Trophoblast cell (in vitro differentiated cells and primary cell): Measurements from ENCODE around the gene FAU.
A peak's percentile ranks its signal among the peaks of the same experiment; 100 is the strongest.

Source experiments
- DNase-seq, 2 donors: peaks; one replicate each; pipeline ENCODE4 v3.0.0-alpha.2; 2016
- H2AFZ ChIP-seq: 2 replicates; pipeline ENCODE4 v1.6.1; 2013; ENCODE audit warnings: low read length, moderate library complexity, mild to moderate bottlenecking; ENCODE audit not compliant: insufficient read depth, poor library complexity
- H2AK5ac ChIP-seq: 2 replicates; pipeline ENCODE4 v1.6.1; 2013; ENCODE audit warnings: mild to moderate bottlenecking, low read length
- H2BK120ac ChIP-seq: 2 replicates; pipeline ENCODE4 v1.6.1; 2013; ENCODE audit warnings: low read length, mild to moderate bottlenecking, moderate library complexity; ENCODE audit not compliant: insufficient read depth, poor library complexity
- H2BK12ac ChIP-seq: 2 replicates; pipeline ENCODE4 v1.6.1; 2013; ENCODE audit warnings: mild to moderate bottlenecking, low read length, moderate library complexity
- H2BK5ac ChIP-seq: 2 replicates; pipeline ENCODE4 v1.6.1; 2013; ENCODE audit warnings: low read length, low read depth, moderate library complexity, mild to moderate bottlenecking; ENCODE audit not compliant: poor library complexity
- H3K14ac ChIP-seq: 2 replicates; pipeline ENCODE4 v1.6.1; 2013; ENCODE audit warnings: mild to moderate bottlenecking, low read length
- H3K18ac ChIP-seq: 2 replicates; pipeline ENCODE4 v1.6.1; 2013; ENCODE audit warnings: mild to moderate bottlenecking, low read length
- H3K23ac ChIP-seq: 2 replicates; pipeline ENCODE4 v1.6.1; 2013; ENCODE audit warnings: low read length
- H3K27ac ChIP-seq: 2 replicates; pipeline ENCODE4 v1.5.1; 2013; ENCODE audit warnings: low read depth, mild to moderate bottlenecking, inconsistent platforms, low read length, moderate library complexity
- H3K27me3 ChIP-seq: 2 replicates; pipeline ENCODE4 v1.6.1; 2013; ENCODE audit warnings: inconsistent platforms, mild to moderate bottlenecking, low read length, moderate library complexity; ENCODE audit not compliant: insufficient read depth
- H3K36me3 ChIP-seq, 2 experiments: 1 replicate in 1 of 2; 2 replicates in 1 of 2; pipeline ENCODE4 v1.6.1; 2013; ENCODE audit warnings: low read length in 2 of 2, mild to moderate bottlenecking in 2 of 2, moderate library complexity in 1 of 2; ENCODE audit not compliant: insufficient read depth in 2 of 2, control insufficient read depth in 1 of 2
- H3K4ac ChIP-seq: 2 replicates; pipeline ENCODE4 v1.6.1; 2013; ENCODE audit warnings: low read depth, mild to moderate bottlenecking, low read length, moderate library complexity
- H3K4me1 ChIP-seq, 2 experiments: 1 replicate in 1 of 2; 2 replicates in 1 of 2; pipeline ENCODE4 v1.6.1; 2013; ENCODE audit warnings: low read length in 2 of 2, mild to moderate bottlenecking in 2 of 2, moderate library complexity in 1 of 2; ENCODE audit not compliant: insufficient read depth in 2 of 2, control insufficient read depth in 1 of 2
- H3K4me2 ChIP-seq: 2 replicates; pipeline ENCODE4 v1.6.1; 2013; ENCODE audit warnings: inconsistent platforms, mild to moderate bottlenecking, low read length, moderate library complexity
- H3K4me3 ChIP-seq: 2 replicates; pipeline ENCODE4 v1.5.1; 2013; ENCODE audit warnings: mild to moderate bottlenecking, low read depth, low read length, inconsistent platforms
- H3K79me1 ChIP-seq: one replicate; pipeline ENCODE4 v1.6.1; 2013; ENCODE audit warnings: low read length
- H3K79me2 ChIP-seq: 2 replicates; pipeline ENCODE4 v1.6.1; 2013; ENCODE audit warnings: low read length, mild to moderate bottlenecking; ENCODE audit not compliant: control insufficient read depth, insufficient read depth, poor library complexity
- H3K9ac ChIP-seq: 2 replicates; pipeline ENCODE4 v1.6.1; 2013; ENCODE audit warnings: mild to moderate bottlenecking, low read length
- H3K9me3 ChIP-seq: 2 replicates; pipeline ENCODE4 v1.6.1; 2013; ENCODE audit warnings: low read depth, mild to moderate bottlenecking, control low read depth, inconsistent platforms, low read length; ENCODE audit not compliant: insufficient read depth
- H4K12ac ChIP-seq: 2 replicates; pipeline ENCODE4 v1.6.1; 2013; ENCODE audit warnings: low read depth, mild to moderate bottlenecking, low read length, moderate library complexity
- H4K8ac ChIP-seq: 2 replicates; pipeline ENCODE4 v1.6.1; 2013; ENCODE audit warnings: low read depth, mild to moderate bottlenecking, low read length, moderate library complexity
- H4K91ac ChIP-seq: one replicate; pipeline ENCODE4 v1.6.1; 2013; ENCODE audit warnings: low read depth, mild to moderate bottlenecking, low read length, moderate library complexity
- WGBS: extraction: QIAGEN DNeasy Blood & Tissue Kit; methylation state at CpG from one replicate; pipeline ENCODE4 v1.1.7; 2013; ENCODE audit warnings: missing lambda C conversion rate; ENCODE audit not compliant: insufficient read length, insufficient coverage; ENCODE audit errors: extremely low coverage; 5-methylcytosine and 5-hydroxymethylcytosine counted together

Gene FAU

DNA sequence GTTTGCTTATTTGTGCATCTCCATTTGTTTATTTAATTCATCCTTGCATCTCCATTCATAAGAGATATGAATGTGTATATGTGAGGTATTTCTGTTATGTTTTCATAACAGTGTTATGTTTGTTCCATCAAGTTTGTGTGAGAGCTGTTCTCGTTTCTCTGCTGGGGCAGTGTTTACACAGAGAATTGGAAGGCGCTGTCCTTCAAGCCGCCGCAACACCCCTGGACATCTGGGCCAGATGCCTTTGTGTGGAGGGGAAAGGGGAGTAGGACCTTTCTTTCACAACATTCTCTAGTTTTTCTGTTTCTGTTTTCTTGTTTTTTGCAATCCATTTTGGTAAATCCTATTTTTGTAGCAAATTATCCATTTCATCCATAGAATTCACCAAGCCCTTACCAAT is 17.3 kb downstream of the FAU start:
- Histone ChIP-seq H2BK12ac (no peak overlapping the region), H3K79me1 (no peaks in the 10 kb centered on the region), H3K4me2 (no peak overlapping the region), H2BK120ac (no peak overlapping the region), H3K27me3 (no peaks in the 10 kb centered on the region), H3K9ac (no peak overlapping the region), H4K91ac (no peak overlapping the region), H3K4me1 (no peaks in the 10 kb centered on the region), H3K4ac (no peak overlapping the region), H3K4me3 (no peak overlapping the region), H3K14ac (no peak overlapping the region), H4K8ac (no peak overlapping the region), H3K9me3 (no peaks in the 10 kb centered on the region), H2AFZ (no peak overlapping the region), H3K79me2 (no peaks in the 10 kb centered on the region), H2BK5ac (no peak overlapping the region), H4K12ac (no peak overlapping the region), H3K36me3 (peaks cover 27 to 28% of the 10 kb centered on the region in 2 experiments), H2AK5ac (no peak overlapping the region), H3K27ac (no peak overlapping the region), H3K18ac (no peak overlapping the region), H3K23ac (no peak overlapping the region)
- no CpG with 5 or more reads among the region's 4 CpGs for WGBS
- no peak for DNase-seq

DNA sequence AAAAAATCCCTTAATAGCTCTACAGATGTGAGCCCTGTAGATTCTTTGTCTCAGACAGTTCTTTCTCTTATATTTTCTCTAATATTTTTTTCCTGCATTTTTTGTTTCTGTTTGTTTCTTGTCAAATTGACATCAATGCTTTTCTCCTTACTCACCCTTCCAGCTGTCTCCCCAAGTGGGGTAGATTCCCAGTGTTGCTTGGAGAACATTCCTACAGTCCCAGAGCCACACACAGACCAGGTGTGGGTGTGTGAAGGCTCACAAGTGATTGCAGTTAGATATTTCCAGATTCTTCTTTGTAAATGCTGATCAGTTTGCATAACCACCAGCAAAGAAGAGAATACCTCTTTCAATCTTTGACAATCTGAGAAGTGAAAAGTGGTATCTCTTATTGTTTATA is 18.5 kb downstream of the FAU start:
- H2BK120ac ChIP-seq = no peak overlapping the region
- H4K12ac ChIP-seq = no peak overlapping the region
- no peaks in the 10 kb centered on the region for H3K79me1 ChIP-seq
- peaks cover 17% of the 10 kb centered on the region in 2 experiments for H3K36me3 ChIP-seq
- DNase-seq = peak in 1 of 2 donors; percentile 50
- no peak overlapping the region for H3K4me2 ChIP-seq
- H3K4me1 ChIP-seq = no peaks in the 10 kb centered on the region
- no peak overlapping the region for H4K91ac ChIP-seq
- no peak overlapping the region for H3K4ac ChIP-seq
- no peak overlapping the region for H3K18ac ChIP-seq
- no peak overlapping the region for H2BK5ac ChIP-seq
- no peak overlapping the region for H2AFZ ChIP-seq
- no peak overlapping the region for H2BK12ac ChIP-seq
- H3K27ac ChIP-seq = no peak overlapping the region
- H3K4me3 ChIP-seq = no peak overlapping the region
- H3K27me3 ChIP-seq = no peaks in the 10 kb centered on the region
- H3K9ac ChIP-seq = no peak overlapping the region
- no peaks in the 10 kb centered on the region for H3K79me2 ChIP-seq
- no peaks in the 10 kb centered on the region for H3K9me3 ChIP-seq
- H3K23ac ChIP-seq = no peak overlapping the region
- H4K8ac ChIP-seq = no peak overlapping the region
- no peak overlapping the region for H2AK5ac ChIP-seq
- no peak overlapping the region for H3K14ac ChIP-seq

DNA sequence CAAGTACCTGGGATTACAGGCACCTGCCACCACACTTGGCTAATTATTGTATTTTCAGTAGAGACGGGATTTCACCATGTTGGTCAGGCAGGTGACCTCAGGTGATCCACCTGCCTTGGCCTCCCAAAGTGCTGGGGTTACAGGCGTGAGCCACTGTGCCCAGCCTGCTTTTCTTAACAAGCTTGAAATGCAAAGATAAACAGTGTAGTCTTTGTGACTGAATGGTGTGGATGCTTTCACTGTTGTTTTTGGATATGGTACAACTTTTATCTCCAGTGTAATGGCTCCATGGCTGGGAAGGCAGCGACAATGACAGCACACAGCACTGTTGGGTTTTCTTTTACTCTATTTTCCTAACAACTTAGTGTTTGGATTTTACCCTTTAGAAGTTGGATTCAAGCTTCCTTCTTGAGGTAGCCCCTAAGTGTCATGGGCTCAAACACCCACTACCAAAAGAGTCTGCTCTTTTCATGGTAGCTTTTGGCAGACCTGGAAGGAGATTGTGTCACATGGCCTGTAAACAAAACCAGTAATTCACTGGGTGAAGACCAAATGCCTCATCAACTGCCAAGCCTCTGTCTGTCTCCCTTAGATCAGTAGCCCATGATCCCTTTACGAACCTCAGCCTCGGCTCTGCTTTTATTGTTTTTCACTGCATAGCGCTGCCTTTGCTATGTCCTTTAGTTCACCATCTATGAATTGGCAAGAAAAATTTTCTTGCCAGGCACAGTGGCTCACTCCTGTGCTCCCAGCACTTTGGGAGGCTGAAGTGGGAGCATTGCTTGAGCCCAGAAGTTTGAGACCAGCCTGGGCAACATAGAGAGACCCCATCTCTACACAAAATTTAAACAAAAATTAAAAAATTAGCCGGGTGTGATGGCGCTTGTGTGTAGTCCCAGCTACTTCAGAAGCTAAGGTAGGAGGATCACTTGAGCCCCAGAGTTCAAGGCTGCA is 19.5 kb downstream of the FAU start:
- WGBS = no CpG with 5 or more reads among the region's 8 CpGs
- no peak overlapping the region for H3K4me2 ChIP-seq

DNA sequence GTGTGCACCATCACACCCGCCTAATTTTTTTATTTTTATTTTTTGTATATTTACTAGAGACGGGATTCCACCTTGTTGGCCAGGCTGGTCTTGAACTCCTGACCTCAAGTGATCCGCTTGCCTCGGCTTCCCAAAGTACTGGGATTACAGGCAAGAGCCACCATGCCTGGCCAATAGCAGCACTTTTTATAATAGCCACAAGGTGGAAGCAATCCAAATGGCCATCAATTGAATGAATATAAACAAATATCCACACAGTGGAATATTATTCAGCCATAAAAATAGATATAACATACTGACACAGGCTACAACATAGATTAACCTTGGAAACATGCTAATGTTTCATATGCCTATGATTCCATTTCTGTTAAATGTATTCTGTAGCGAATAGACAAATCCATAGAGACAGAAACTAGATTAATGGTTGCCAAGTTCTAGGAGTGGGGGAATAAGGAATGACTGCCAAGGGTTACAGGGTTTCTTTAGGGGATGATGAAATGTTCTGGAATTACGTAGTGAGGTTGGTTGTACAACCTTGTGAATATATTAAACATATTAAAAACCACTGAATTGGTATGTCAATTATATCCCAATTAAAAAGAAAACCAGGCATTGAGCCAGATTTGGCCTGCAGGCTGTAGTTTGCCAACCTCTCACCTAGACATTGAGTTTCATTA is 21.1 kb downstream of the FAU start:
- H3K9ac ChIP-seq = no peak overlapping the region
- no peak overlapping the region for H3K18ac ChIP-seq
- no peak overlapping the region for H2BK120ac ChIP-seq
- H2AFZ ChIP-seq = no peak overlapping the region
- H3K36me3 ChIP-seq = peaks cover 0 to 5% of the 10 kb centered on the region in 2 experiments
- H4K91ac ChIP-seq = no peak overlapping the region
- H2BK5ac ChIP-seq = no peak overlapping the region
- DNase-seq = no peak
- no peak overlapping the region for H3K27ac ChIP-seq
- H2AK5ac ChIP-seq = no peak overlapping the region
- H2BK12ac ChIP-seq = no peak overlapping the region
- H3K23ac ChIP-seq = no peak overlapping the region
- H3K14ac ChIP-seq = no peak overlapping the region
- H4K12ac ChIP-seq = no peak overlapping the region
- H3K4me3 ChIP-seq = no peak overlapping the region
- peaks cover 4% of the 10 kb centered on the region for H3K79me1 ChIP-seq
- WGBS = no CpG with 5 or more reads among the region's 6 CpGs
- no peak overlapping the region for H4K8ac ChIP-seq
- H3K9me3 ChIP-seq = no peaks in the 10 kb centered on the region
- peaks cover 0 to 4% of the 10 kb centered on the region in 2 experiments for H3K4me1 ChIP-seq
- H3K4me2 ChIP-seq = no peak overlapping the region
- no peaks in the 10 kb centered on the region for H3K27me3 ChIP-seq
- H3K79me2 ChIP-seq = no peaks in the 10 kb centered on the region
- H3K4ac ChIP-seq = no peak overlapping the region

More for the DNA sequence above, 19.5 kb downstream of the FAU start:
- no peak overlapping the region for H3K4ac ChIP-seq
- no peak overlapping the region for H3K23ac ChIP-seq
- H3K79me1 ChIP-seq = no peaks in the 10 kb centered on the region
- no peaks in the 10 kb centered on the region for H3K9me3 ChIP-seq
- H3K27me3 ChIP-seq = no peaks in the 10 kb centered on the region
- no peak overlapping the region for H2BK12ac ChIP-seq
- H3K18ac ChIP-seq = no peak overlapping the region
- no peak overlapping the region for H3K4me3 ChIP-seq
- no peak overlapping the region for H3K14ac ChIP-seq
- peak overlapping the region; percentile 12 for H3K9ac ChIP-seq
- DNase-seq = no peak
- no peak overlapping the region for H2BK5ac ChIP-seq
- no peak overlapping the region for H2AFZ ChIP-seq
- no peak overlapping the region for H2AK5ac ChIP-seq
- H4K8ac ChIP-seq = no peak overlapping the region
- no peak overlapping the region for H2BK120ac ChIP-seq
- H4K91ac ChIP-seq = no peak overlapping the region
- H3K27ac ChIP-seq = no peak overlapping the region
- no peak overlapping the region for H4K12ac ChIP-seq
- H3K4me1 ChIP-seq = no peaks in the 10 kb centered on the region
- H3K79me2 ChIP-seq = no peaks in the 10 kb centered on the region
- peaks cover 6% of the 10 kb centered on the region in 2 experiments for H3K36me3 ChIP-seq
